Measurements from ENCODE around the gene ZKSCAN4.
A peak's percentile ranks its signal among the peaks of the same experiment; 100 is the strongest.

ZKSCAN4 gene

GRCh38 chr6:28207510-28208110, 44.5 kb downstream of the ZKSCAN4 start:
- Histone ChIP-seq H3K9me3 (ENCODE audit: insufficient read depth, low read depth, low read length) (no peaks in the 10 kb centered on the region), H3K27ac (ENCODE audit: low read depth, low read length) (no peak overlapping the region), H3K9ac (ENCODE audit: low read depth, low read length) (peak overlapping the region; percentile 21; the same call in 1 of the 2 replicates), H3K27me3 (ENCODE audit: insufficient read depth, low read length) (peaks cover 95% of the 10 kb centered on the region), H3K36me3 (ENCODE audit: insufficient read depth, low read length) (no peaks in the 10 kb centered on the region), H3K4me3 (ENCODE audit: low read length) (peak overlapping the region; percentile 57), H3K4me1 (ENCODE audit: insufficient read depth, low read length) (peaks cover 3% of the 10 kb centered on the region; the same call in 1 of the 2 replicates)
- WGBS: under 1% methylated on average over 35 of the region's 35 CpGs

- Histone ChIP-seq H3K9me3 (ENCODE audit: insufficient read depth, low read depth, low read length) (no peaks in the 10 kb centered on the region), H3K27me3 (ENCODE audit: insufficient read depth, low read length) (peaks cover 95% of the 10 kb centered on the region), H3K4me3 (ENCODE audit: low read length) (peak overlapping the region; percentile 57), H3K36me3 (ENCODE audit: insufficient read depth, low read length) (no peaks in the 10 kb centered on the region), H3K4me1 (ENCODE audit: insufficient read depth, low read length) (peaks cover 3% of the 10 kb centered on the region; the same call in 1 of the 2 replicates), H3K9ac (ENCODE audit: low read depth, low read length) (peak overlapping the region; percentile 21; the same call in 1 of the 2 replicates), H3K27ac (ENCODE audit: low read depth, low read length) (no peak overlapping the region)
- WGBS: 3% methylated on average over 15 of the region's 15 CpGs
Observed at GRCh38 chr6:28206928-28207509, 45.0 kb downstream of the ZKSCAN4 start.

GRCh38 chr6:28206527-28206926, 45.5 kb downstream of the ZKSCAN4 start:
- H3K4me1 ChIP-seq (ENCODE audit: insufficient read depth, low read length): peaks cover 1% of the 10 kb centered on the region; the same call in 1 of the 2 replicates
- 17% methylated on average over 1 of the region's 3 CpGs for WGBS
- no peaks in the 10 kb centered on the region for H3K9me3 ChIP-seq (ENCODE audit: insufficient read depth, low read depth, low read length)
- H3K36me3 ChIP-seq (ENCODE audit: insufficient read depth, low read length): no peaks in the 10 kb centered on the region
- no peak overlapping the region for H3K9ac ChIP-seq (ENCODE audit: low read depth, low read length)
- peaks cover 95% of the 10 kb centered on the region for H3K27me3 ChIP-seq (ENCODE audit: insufficient read depth, low read length)
- peak overlapping the region; percentile 57; the same call in 1 of the 2 replicates for H3K4me3 ChIP-seq (ENCODE audit: low read length)
- no peak overlapping the region for H3K27ac ChIP-seq (ENCODE audit: low read depth, low read length)

GRCh38 chr6:28205879-28206278, 46.2 kb downstream of the ZKSCAN4 start:
- Histone ChIP-seq H3K36me3 (ENCODE audit: insufficient read depth, low read length) (no peaks in the 10 kb centered on the region), H3K27me3 (ENCODE audit: insufficient read depth, low read length) (peaks cover 94% of the 10 kb centered on the region), H3K4me1 (ENCODE audit: insufficient read depth, low read length) (no peaks in the 10 kb centered on the region), H3K27ac (ENCODE audit: low read depth, low read length) (no peak overlapping the region), H3K9me3 (ENCODE audit: insufficient read depth, low read depth, low read length) (no peaks in the 10 kb centered on the region), H3K9ac (ENCODE audit: low read depth, low read length) (no peak overlapping the region), H3K4me3 (ENCODE audit: low read length) (no peak overlapping the region)
- WGBS: no CpG with 5 or more reads among the region's 1 CpG

GRCh38 chr6:28203201-28203600, 48.9 kb downstream of the ZKSCAN4 start:
- WGBS: 58% methylated on average over 2 of the region's 4 CpGs
- Histone ChIP-seq H3K27ac (ENCODE audit: low read depth, low read length) (no peak overlapping the region), H3K4me3 (ENCODE audit: low read length) (no peak overlapping the region), H3K4me1 (ENCODE audit: insufficient read depth, low read length) (no peaks in the 10 kb centered on the region), H3K9me3 (ENCODE audit: insufficient read depth, low read depth, low read length) (no peaks in the 10 kb centered on the region), H3K27me3 (ENCODE audit: insufficient read depth, low read length) (peaks cover 82% of the 10 kb centered on the region), H3K36me3 (ENCODE audit: insufficient read depth, low read length) (no peaks in the 10 kb centered on the region), H3K9ac (ENCODE audit: low read depth, low read length) (no peak overlapping the region)

- Histone ChIP-seq H3K27ac (ENCODE audit: low read depth, low read length) (no peak overlapping the region), H3K27me3 (ENCODE audit: insufficient read depth, low read length) (peaks cover 50% of the 10 kb centered on the region), H3K4me1 (ENCODE audit: insufficient read depth, low read length) (no peaks in the 10 kb centered on the region), H3K9me3 (ENCODE audit: insufficient read depth, low read depth, low read length) (no peaks in the 10 kb centered on the region), H3K36me3 (ENCODE audit: insufficient read depth, low read length) (no peaks in the 10 kb centered on the region), H3K4me3 (ENCODE audit: low read length) (no peak overlapping the region), H3K9ac (ENCODE audit: low read depth, low read length) (no peak overlapping the region)
- WGBS: 89% methylated on average over 1 of the region's 1 CpG
Observed at GRCh38 chr6:28200020-28200419, 52.0 kb downstream of the ZKSCAN4 start.
